ENCODE data around the gene TTC28. TPM values are rescaled to one million over a fixed set of nuclear protein-coding genes. Genes with fewer than 3 reads are reported as not detected.
"Not testable (repeated sequence)": the region's sequence is repeated elsewhere in the genome, so short reads cannot be mapped to it uniquely, and the experiment has no call there.

The TTC28 gene
- total RNA-seq, 2 donors from 2014 or later, result 94.2 to 170 TPM

DNA sequence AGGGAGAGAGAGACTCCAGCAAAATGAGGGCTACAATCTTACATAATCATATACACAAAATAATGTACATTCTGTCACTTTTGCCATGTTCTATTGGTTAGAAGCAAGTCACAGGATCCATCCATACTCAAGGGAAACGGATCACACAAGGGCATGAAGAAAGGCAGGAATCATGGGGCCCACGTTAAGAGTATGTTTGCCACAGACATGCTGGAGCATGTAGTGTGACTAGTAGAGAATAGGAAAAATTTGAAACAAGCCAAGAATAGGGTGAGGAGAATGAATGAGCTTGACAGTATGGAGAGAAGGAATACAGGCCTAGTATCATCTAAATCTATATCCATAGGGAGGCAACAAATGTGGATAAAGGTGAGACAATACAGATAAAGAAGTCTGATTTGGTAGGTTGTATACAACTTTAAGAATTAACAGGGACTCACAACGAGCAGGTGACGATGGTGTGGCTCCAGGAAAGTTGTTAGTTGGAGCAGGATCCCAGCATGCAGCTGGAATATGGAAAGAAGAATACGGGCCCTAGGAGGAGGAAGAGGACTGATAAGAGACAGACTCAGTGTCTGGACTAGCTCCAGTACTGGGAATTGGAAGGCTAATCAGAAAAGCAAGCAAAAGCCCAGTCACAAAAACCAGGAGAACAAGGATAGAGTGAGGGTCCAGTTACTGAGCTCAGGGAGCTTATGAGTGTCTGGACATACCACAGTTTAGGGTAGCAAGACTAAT, 458.8 kb downstream of the TTC28 start:
- TF ChIP-seq, protein P1, sequence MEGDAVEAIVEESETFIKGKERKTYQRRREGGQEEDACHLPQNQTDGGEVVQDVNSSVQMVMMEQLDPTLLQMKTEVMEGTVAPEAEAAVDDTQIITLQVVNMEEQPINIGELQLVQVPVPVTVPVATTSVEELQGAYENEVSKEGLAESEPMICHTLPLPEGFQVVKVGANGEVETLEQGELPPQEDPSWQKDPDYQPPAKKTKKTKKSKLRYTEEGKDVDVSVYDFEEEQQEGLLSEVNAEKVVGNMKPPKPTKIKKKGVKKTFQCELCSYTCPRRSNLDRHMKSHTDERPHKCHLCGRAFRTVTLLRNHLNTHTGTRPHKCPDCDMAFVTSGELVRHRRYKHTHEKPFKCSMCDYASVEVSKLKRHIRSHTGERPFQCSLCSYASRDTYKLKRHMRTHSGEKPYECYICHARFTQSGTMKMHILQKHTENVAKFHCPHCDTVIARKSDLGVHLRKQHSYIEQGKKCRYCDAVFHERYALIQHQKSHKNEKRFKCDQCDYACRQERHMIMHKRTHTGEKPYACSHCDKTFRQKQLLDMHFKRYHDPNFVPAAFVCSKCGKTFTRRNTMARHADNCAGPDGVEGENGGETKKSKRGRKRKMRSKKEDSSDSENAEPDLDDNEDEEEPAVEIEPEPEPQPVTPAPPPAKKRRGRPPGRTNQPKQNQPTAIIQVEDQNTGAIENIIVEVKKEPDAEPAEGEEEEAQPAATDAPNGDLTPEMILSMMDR (IDR thresholded peaks at IDR 0.05), result no peak
- DNase-seq (ENCODE audit: low spot score), result no peak
- H3K27me3 ChIP-seq (replicated peaks; ENCODE audit: insufficient read depth), result no peaks in the 10 kb centered on the region
- H3K36me3 ChIP-seq, result no peaks in the 10 kb centered on the region
- H3K27ac ChIP-seq, result no peak overlapping the region
- no peak for ATAC-seq (ENCODE audit: insufficient number of reproducible peaks, low FRiP score, low read depth)
- H3K9me3 ChIP-seq, result no peaks in the 10 kb centered on the region
- H3K4me1 ChIP-seq (ENCODE audit: control insufficient read depth in 1 of 2, low read depth in 2 of 2), result no peaks in the 10 kb centered on the region
- no peak overlapping the region for H3K4me3 ChIP-seq

DNA sequence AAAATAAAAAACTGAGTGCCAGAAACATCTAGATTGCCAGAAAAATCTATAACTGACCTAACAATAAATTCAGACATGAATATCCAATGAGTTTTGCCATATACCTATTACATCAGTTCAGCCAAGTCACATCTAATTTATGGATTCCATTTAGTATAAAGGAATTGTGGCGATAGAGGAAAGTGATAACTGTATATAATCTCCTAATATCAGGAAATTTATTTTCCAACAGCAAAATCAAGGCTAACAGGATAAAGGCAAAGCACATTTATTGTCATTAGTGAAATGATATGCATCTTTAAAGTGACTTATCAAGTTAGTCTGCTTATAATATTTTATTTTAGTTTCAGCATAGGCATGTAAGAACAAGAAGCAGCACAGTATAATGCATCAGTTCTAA, 462.4 kb downstream of the TTC28 start:
- TF ChIP-seq, protein P1 (IDR thresholded peaks at IDR 0.05), result no peak
- no peaks in the 10 kb centered on the region for H3K36me3 ChIP-seq
- no peaks in the 10 kb centered on the region for H3K9me3 ChIP-seq
- H3K4me1 ChIP-seq (ENCODE audit: control insufficient read depth in 1 of 2, low read depth in 2 of 2), result no peaks in the 10 kb centered on the region
- no peak overlapping the region for H3K27ac ChIP-seq
- no peak overlapping the region for H3K4me3 ChIP-seq
- no peaks in the 10 kb centered on the region for H3K27me3 ChIP-seq (replicated peaks; ENCODE audit: insufficient read depth)
- no peak for ATAC-seq (ENCODE audit: insufficient number of reproducible peaks, low FRiP score, low read depth)
- no peak for DNase-seq (ENCODE audit: low spot score)

DNA sequence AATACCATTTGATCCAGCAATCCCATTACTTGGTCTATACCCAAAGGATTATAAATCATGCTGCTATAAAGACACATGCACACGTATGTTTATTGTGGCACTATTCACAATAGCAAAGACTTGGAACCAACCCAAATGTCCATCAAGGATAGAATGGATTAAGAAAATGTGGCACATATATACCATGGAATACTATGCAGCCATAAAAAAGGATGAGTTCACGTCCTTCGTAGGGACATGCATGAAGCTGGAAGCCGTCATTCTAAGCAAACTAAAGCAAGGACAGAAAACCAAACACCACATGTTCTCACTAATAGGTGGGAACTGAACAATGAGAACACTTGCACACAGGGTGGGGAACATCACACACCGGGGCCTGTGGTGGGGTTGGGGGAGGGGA, 464.9 kb downstream of the TTC28 start:
- H3K9me3 ChIP-seq; H3K36me3 ChIP-seq; H3K27me3 ChIP-seq (replicated peaks; ENCODE audit: insufficient read depth); DNase-seq (ENCODE audit: low spot score); H3K4me3 ChIP-seq; H3K27ac ChIP-seq; ATAC-seq (ENCODE audit: insufficient number of reproducible peaks, low FRiP score, low read depth); H3K4me1 ChIP-seq (ENCODE audit: control insufficient read depth in 1 of 2, low read depth in 2 of 2): not testable (repeated sequence)

DNA sequence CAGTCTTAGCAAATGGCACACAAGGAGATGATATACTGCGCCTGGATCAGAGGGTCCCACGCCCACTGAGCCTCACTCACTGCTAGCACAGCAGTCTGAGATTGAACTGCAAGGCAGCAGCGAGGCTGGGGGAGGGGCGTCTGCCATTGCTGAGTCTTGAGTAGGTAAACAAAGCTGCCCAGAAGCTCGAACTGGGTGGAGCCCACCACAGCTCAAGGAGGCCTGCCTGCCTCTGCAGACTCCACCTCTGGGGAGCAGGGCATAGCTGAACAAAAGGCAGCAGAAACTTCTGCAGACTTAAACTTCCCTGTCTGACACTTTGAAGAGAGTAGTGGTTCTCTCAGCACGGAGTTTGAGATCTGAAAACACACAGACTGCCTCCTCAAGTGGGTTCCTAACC, 470.2 kb downstream of the TTC28 start:
- ATAC-seq (ENCODE audit: insufficient number of reproducible peaks, low FRiP score, low read depth); H3K27me3 ChIP-seq (replicated peaks; ENCODE audit: insufficient read depth): not testable (repeated sequence)
- H3K4me1 ChIP-seq (ENCODE audit: control insufficient read depth in 1 of 2, low read depth in 2 of 2), result peaks cover 0 to 12% of the 10 kb centered on the region in 2 donors

DNA sequence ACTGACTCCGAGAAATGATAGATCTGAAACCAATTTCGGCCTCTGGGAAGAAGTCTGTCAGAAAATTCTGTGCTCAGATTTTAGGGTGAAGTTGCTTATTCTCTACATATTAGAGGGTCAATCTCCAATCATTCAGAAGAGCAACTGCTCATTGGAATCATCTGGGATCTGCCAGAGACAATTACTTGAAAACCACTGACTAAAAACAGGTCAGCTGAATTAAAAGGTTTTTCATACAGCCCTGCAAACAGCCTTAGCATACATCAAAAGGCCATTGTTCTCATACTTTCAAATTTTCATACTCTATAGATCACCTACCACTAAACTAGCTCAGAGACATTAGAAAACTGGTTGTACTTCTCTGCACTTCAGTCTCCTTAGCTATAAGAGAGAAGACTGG, 470.9 kb downstream of the TTC28 start:
- DNase-seq (ENCODE audit: low spot score), result no peak
- ATAC-seq (ENCODE audit: insufficient number of reproducible peaks, low FRiP score, low read depth), result no peak
- TF ChIP-seq, protein P1 (IDR thresholded peaks at IDR 0.05), result no peak
- Histone ChIP-seq H3K4me1 (ENCODE audit: control insufficient read depth in 1 of 2, low read depth in 2 of 2) (peaks cover 0 to 12% of the 10 kb centered on the region in 2 donors), H3K27me3 (replicated peaks; ENCODE audit: insufficient read depth) (no peaks in the 10 kb centered on the region), H3K9me3 (peaks cover 3% of the 10 kb centered on the region), H3K36me3 (no peaks in the 10 kb centered on the region), H3K4me3 (no peak overlapping the region), H3K27ac (no peak overlapping the region)

More for the DNA sequence above, 470.2 kb downstream of the TTC28 start:
- H3K4me3 ChIP-seq; DNase-seq (ENCODE audit: low spot score); H3K9me3 ChIP-seq; H3K36me3 ChIP-seq; H3K27ac ChIP-seq: not testable (repeated sequence)

DNA sequence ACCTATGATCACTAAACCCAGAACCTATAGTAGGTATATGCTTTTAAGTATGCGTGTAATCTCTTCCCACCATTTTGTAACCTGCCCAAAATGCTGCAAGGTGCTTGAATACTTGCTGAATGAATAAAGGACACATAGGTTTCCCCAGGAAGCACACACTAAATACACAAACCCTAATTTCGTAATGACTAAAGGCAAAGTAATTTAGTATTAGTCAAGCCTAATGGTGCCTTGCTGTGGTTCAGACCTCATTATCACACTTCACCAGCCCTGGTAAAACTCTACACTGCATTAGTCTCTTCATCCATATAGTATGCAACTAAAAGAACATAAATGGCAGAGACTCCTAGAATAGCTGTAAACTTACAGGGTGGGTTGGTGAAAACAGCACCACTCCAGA, 471.6 kb downstream of the TTC28 start:
- no peak overlapping the region for H3K4me3 ChIP-seq
- DNase-seq (ENCODE audit: low spot score) (no peak), ATAC-seq (ENCODE audit: insufficient number of reproducible peaks, low FRiP score, low read depth) (no peak)
- peaks cover 0 to 12% of the 10 kb centered on the region in 2 donors for H3K4me1 ChIP-seq (ENCODE audit: control insufficient read depth in 1 of 2, low read depth in 2 of 2)
- peaks cover 3% of the 10 kb centered on the region for H3K9me3 ChIP-seq
- no peak overlapping the region for H3K27ac ChIP-seq
- H3K36me3 ChIP-seq, result no peaks in the 10 kb centered on the region
- H3K27me3 ChIP-seq (replicated peaks; ENCODE audit: insufficient read depth), result no peaks in the 10 kb centered on the region
- TF ChIP-seq, protein P1 (IDR thresholded peaks at IDR 0.05), result no peak

Measured in thoracic aorta (tissue), 2 donors.